ENCODE results near the gene LY6G6C. TPM values are rescaled to one million over a fixed set of nuclear protein-coding genes. Genes with fewer than 3 reads are reported as not detected.

The LY6G6C gene
- total and polyA plus RNA-seq, 2 donors (not counting 1 experiment from before 2014, with no cell fraction given) = 0.13 TPM; not detected in 1

DNA sequence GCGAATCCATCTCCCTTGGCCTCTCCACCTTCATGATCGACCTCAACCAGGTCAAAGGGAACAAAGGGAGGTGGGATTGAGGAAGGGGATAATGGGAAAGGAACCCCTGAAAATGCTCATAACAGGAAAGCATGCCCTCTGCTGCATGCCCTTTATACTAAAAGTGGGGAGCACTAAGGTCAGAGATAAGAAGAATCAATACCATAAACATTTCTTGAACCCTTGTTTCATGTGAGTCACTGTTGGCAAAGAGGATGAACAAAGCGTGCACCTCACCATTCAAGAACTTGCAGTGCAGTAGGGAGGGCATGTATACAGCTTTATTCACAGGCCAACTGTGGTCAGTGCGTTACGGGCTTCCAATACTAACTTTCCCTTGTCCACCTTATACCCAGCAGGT, 39.2 kb upstream of the LY6G6C start:
- no peak overlapping the region for H3K9ac ChIP-seq (ENCODE audit: low read length)
- no peaks in the 10 kb centered on the region for H3K79me2 ChIP-seq (ENCODE audit: control insufficient read depth, insufficient read depth, low read length)
- no peaks in the 10 kb centered on the region for H3K9me3 Mint-ChIP-seq (ENCODE audit: insufficient read depth)
- no peak for ATAC-seq (ENCODE audit: low read depth)
- no peak overlapping the region for H3K27ac ChIP-seq (ENCODE audit: low read length in 2 of 2)
- H3K27me3 Mint-ChIP-seq = no peaks in the 10 kb centered on the region
- H3K4me3 ChIP-seq (ENCODE audit: control extremely low read depth in 1 of 5, extremely low read depth in 1 of 5, insufficient read depth in 1 of 5, low read depth in 2 of 5, low read length in 4 of 5) = no peak overlapping the region
- no peaks in the 10 kb centered on the region for H4K20me1 ChIP-seq (ENCODE audit: control insufficient read depth, insufficient read depth, low read length, poor library complexity, severe bottlenecking)
- no peak overlapping the region for H2AFZ ChIP-seq (ENCODE audit: insufficient read depth, low read depth, low read length, poor library complexity, severe bottlenecking)
- H3K4me2 ChIP-seq (replicated peaks; ENCODE audit: low read depth, low read length, poor library complexity, severe bottlenecking) = no peak overlapping the region
- H3K27ac Mint-ChIP-seq = no peak overlapping the region
- ChIA-PET POLR2A (interaction anchor here (0.6 kb wide), 2 partner anchors 11 to 15 kb away, joined by 3 to 5 read pairs; no protein-coding TSS in a partner anchor), CTCF (no interaction called here)
- no peaks in the 10 kb centered on the region for H3K9me3 ChIP-seq (ENCODE audit: control extremely low read depth in 1 of 3, control insufficient read depth in 2 of 3, insufficient read depth in 1 of 3, low read length in 2 of 3)
- H3K4me1 ChIP-seq (ENCODE audit: control insufficient read depth in 2 of 2, insufficient read depth in 2 of 2, low read length in 2 of 2) = no peaks in the 10 kb centered on the region
- TF ChIP-seq, protein P1, sequence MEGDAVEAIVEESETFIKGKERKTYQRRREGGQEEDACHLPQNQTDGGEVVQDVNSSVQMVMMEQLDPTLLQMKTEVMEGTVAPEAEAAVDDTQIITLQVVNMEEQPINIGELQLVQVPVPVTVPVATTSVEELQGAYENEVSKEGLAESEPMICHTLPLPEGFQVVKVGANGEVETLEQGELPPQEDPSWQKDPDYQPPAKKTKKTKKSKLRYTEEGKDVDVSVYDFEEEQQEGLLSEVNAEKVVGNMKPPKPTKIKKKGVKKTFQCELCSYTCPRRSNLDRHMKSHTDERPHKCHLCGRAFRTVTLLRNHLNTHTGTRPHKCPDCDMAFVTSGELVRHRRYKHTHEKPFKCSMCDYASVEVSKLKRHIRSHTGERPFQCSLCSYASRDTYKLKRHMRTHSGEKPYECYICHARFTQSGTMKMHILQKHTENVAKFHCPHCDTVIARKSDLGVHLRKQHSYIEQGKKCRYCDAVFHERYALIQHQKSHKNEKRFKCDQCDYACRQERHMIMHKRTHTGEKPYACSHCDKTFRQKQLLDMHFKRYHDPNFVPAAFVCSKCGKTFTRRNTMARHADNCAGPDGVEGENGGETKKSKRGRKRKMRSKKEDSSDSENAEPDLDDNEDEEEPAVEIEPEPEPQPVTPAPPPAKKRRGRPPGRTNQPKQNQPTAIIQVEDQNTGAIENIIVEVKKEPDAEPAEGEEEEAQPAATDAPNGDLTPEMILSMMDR (IDR thresholded peaks at IDR 0.05) = no peak
- TF ChIP-seq EZH2 (IDR thresholded peaks at IDR 0.05; ENCODE audit: borderline replicate concordance, insufficient read depth, low read depth, low read length, poor library complexity, severe bottlenecking) = no peak
- peaks cover 0 to 14% of the 10 kb centered on the region in 2 experiments for H3K36me3 ChIP-seq (replicated peaks in 1 of 2; ENCODE audit: control extremely low read depth in 1 of 2, control insufficient read depth in 1 of 2, extremely low read depth in 1 of 2, insufficient read depth in 2 of 2, low read length in 1 of 2)
- H3K4me1 Mint-ChIP-seq = no peaks in the 10 kb centered on the region
- intact Hi-C loops (cut with micrococcal nuclease) = no loop called here
- no peak for DNase-seq
- 100% methylated on average over 1 of the region's 5 CpGs for WGBS (ENCODE audit: insufficient coverage)
- H3K4me3 Mint-ChIP-seq = no peak overlapping the region
- no peaks in the 10 kb centered on the region for H3K27me3 ChIP-seq (replicated peaks in 1 of 4; ENCODE audit: control extremely low read depth in 1 of 4, control insufficient read depth in 3 of 4, insufficient read depth in 4 of 4, low read length in 3 of 4)

DNA sequence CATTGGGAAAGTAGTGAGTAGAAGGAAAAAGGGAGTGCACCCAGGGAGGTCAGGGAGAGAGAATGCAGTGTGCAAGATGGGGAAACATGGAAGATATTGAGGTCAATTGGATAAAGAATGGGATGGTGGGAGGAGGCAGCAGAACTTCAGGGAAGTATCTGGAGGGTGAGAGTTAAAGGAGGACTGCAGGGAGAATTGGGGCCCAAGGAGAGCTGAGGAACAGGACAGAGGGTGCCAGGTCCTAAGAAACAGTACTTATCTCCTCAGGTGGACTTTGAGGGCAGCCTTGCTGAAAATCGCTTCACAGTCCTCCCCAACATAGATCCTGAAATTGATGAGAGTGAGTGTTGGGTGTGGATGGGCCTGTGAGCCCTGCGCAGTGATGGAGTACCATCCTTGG, 36.7 kb upstream of the LY6G6C start:
- no peak overlapping the region for H3K27ac ChIP-seq (ENCODE audit: low read length in 2 of 2)
- no peaks in the 10 kb centered on the region for H3K9me3 Mint-ChIP-seq (ENCODE audit: insufficient read depth)
- H3K79me2 ChIP-seq (ENCODE audit: control insufficient read depth, insufficient read depth, low read length) = no peaks in the 10 kb centered on the region
- CTCF ChIA-PET = interaction anchor here (0.9 kb wide), 1 partner anchor 29 kb away, joined by 3 read pairs; the partner anchor contains the start of gene DDAH2
- H3K9ac ChIP-seq (ENCODE audit: low read length) = no peak overlapping the region
- H3K4me3 Mint-ChIP-seq = no peak overlapping the region
- intact Hi-C loops (cut with micrococcal nuclease) = no loop called here
- no peak overlapping the region for H3K27ac Mint-ChIP-seq
- POLR2A ChIA-PET = no interaction called here
- no peak overlapping the region for H3K4me3 ChIP-seq (ENCODE audit: control extremely low read depth in 1 of 5, extremely low read depth in 1 of 5, insufficient read depth in 1 of 5, low read depth in 2 of 5, low read length in 4 of 5)
- no peak overlapping the region for H2AFZ ChIP-seq (ENCODE audit: insufficient read depth, low read depth, low read length, poor library complexity, severe bottlenecking)
- no peak overlapping the region for H3K4me2 ChIP-seq (replicated peaks; ENCODE audit: low read depth, low read length, poor library complexity, severe bottlenecking)
- no peak for TF ChIP-seq EZH2 (IDR thresholded peaks at IDR 0.05; ENCODE audit: borderline replicate concordance, insufficient read depth, low read depth, low read length, poor library complexity, severe bottlenecking)
- TF ChIP-seq, protein P1 (IDR thresholded peaks at IDR 0.05) = no peak
- H4K20me1 ChIP-seq (ENCODE audit: control insufficient read depth, insufficient read depth, low read length, poor library complexity, severe bottlenecking) = no peaks in the 10 kb centered on the region
- H3K27me3 ChIP-seq (replicated peaks in 1 of 4; ENCODE audit: control extremely low read depth in 1 of 4, control insufficient read depth in 3 of 4, insufficient read depth in 4 of 4, low read length in 3 of 4) = no peaks in the 10 kb centered on the region
- H3K36me3 ChIP-seq (replicated peaks in 1 of 2; ENCODE audit: control extremely low read depth in 1 of 2, control insufficient read depth in 1 of 2, extremely low read depth in 1 of 2, insufficient read depth in 2 of 2, low read length in 1 of 2) = peaks cover 0 to 14% of the 10 kb centered on the region in 2 experiments
- no peaks in the 10 kb centered on the region for H3K4me1 ChIP-seq (ENCODE audit: control insufficient read depth in 2 of 2, insufficient read depth in 2 of 2, low read length in 2 of 2)
- H3K27me3 Mint-ChIP-seq = no peaks in the 10 kb centered on the region
- DNase-seq (no peak), ATAC-seq (ENCODE audit: low read depth) (no peak)
- no peaks in the 10 kb centered on the region for H3K9me3 ChIP-seq (ENCODE audit: control extremely low read depth in 1 of 3, control insufficient read depth in 2 of 3, insufficient read depth in 1 of 3, low read length in 2 of 3)
- no peaks in the 10 kb centered on the region for H3K4me1 Mint-ChIP-seq
- WGBS (ENCODE audit: insufficient coverage) = no CpG with 5 or more reads among the region's 2 CpGs
